HG03108 (cell line): Measurements from ENCODE around the gene ATP9B.
"Not testable (repeated sequence)": the region's sequence is repeated elsewhere in the genome, so short reads cannot be mapped to it uniquely, and the experiment has no call there.

Experiments
- ATAC-seq: cut with Tn5 transposase; IDR thresholded peaks from one replicate; pipeline ENCODE4 v1.9.1; 2021; ENCODE audit warnings: moderate library complexity; ENCODE audit not compliant: unreplicated experiment

Gene ATP9B

GRCh38 chr18:79227621-79228020 is 158.4 kb downstream of the ATP9B start:
- ATAC-seq = no peak

- no peak for ATAC-seq
Measured at GRCh38 chr18:79229431-79229830, 160.2 kb downstream of the ATP9B start.

GRCh38 chr18:79234438-79234837 is 165.2 kb downstream of the ATP9B start:
- no peak for ATAC-seq

- ATAC-seq = no peak
Measured at GRCh38 chr18:79239631-79240030, 170.4 kb downstream of the ATP9B start.

GRCh38 chr18:79241755-79242154 is 172.6 kb downstream of the ATP9B start:
- no peak for ATAC-seq

GRCh38 chr18:79242246-79242645 is 173.1 kb downstream of the ATP9B start:
- no peak for ATAC-seq

- ATAC-seq = no peak
Measured at GRCh38 chr18:79245517-79246001, 176.4 kb downstream of the ATP9B start.

GRCh38 chr18:79246309-79247108 is 177.3 kb downstream of the ATP9B start:
- peak; percentile 93 for ATAC-seq

- no peak for ATAC-seq
Measured at GRCh38 chr18:79248495-79249060, 179.4 kb downstream of the ATP9B start.

GRCh38 chr18:79250301-79250981 is 181.2 kb downstream of the ATP9B start:
- no peak for ATAC-seq

GRCh38 chr18:79251021-79251420 is 181.8 kb downstream of the ATP9B start:
- no peak for ATAC-seq

GRCh38 chr18:79252904-79253633 is 183.9 kb downstream of the ATP9B start:
- no peak for ATAC-seq

- ATAC-seq = no peak
Measured at GRCh38 chr18:79257480-79257879, 188.3 kb downstream of the ATP9B start.

- peak; percentile 58 for ATAC-seq
Measured at GRCh38 chr18:79258447-79258846, 189.3 kb downstream of the ATP9B start.

GRCh38 chr18:79259218-79259617 is 190.0 kb downstream of the ATP9B start:
- ATAC-seq = no peak

- ATAC-seq = no peak
Measured at GRCh38 chr18:79260023-79260422, 190.8 kb downstream of the ATP9B start.

GRCh38 chr18:79260510-79260909 is 191.3 kb downstream of the ATP9B start:
- ATAC-seq = no peak

- not testable (repeated sequence) for ATAC-seq
Measured at GRCh38 chr18:79265068-79265467, 195.9 kb downstream of the ATP9B start.

- ATAC-seq = not testable (repeated sequence)
Measured at GRCh38 chr18:79271812-79272211, 202.6 kb downstream of the ATP9B start.

- no peak for ATAC-seq
Measured at GRCh38 chr18:79272916-79273315, 203.7 kb downstream of the ATP9B start.

GRCh38 chr18:79274823-79275222 is 205.6 kb downstream of the ATP9B start:
- no peak for ATAC-seq
